WTC11 (cell line): Measurements from ENCODE around the gene DDN. TPM values are rescaled to one million over a fixed set of nuclear protein-coding genes. Genes with fewer than 3 reads are reported as not detected.

Source experiments
- CBFB ChIP-seq: sonication (generic); formaldehyde crosslinking; IDR thresholded peaks from 2 replicates; pipeline ENCODE4 v1.8.1; 2022; ENCODE audit warnings: mild to moderate bottlenecking, low read depth, missing genetic modification reagents
- CREM ChIP-seq: sonication (generic); formaldehyde crosslinking; IDR thresholded peaks from 2 replicates; pipeline ENCODE4 v1.8.1; 2022; ENCODE audit warnings: mild to moderate bottlenecking, missing genetic modification reagents, moderate library complexity
- E2F4 ChIP-seq: sonication (generic); formaldehyde crosslinking; IDR thresholded peaks from 2 replicates; pipeline ENCODE4 v1.8.1; 2022; ENCODE audit warnings: low read depth, mild to moderate bottlenecking, moderate library complexity, missing genetic modification reagents, borderline replicate concordance
- ELF4 ChIP-seq: sonication (generic); formaldehyde crosslinking; IDR thresholded peaks from 2 replicates; pipeline ENCODE4 v1.8.1; 2022; ENCODE audit warnings: low read depth, mild to moderate bottlenecking, moderate library complexity, missing genetic modification reagents
- ERG ChIP-seq: fragments of 250-450 bp; sonication (Bioruptor Pico); IDR thresholded peaks from 2 replicates; pipeline ENCODE4 v1.8.0; 2021; ENCODE audit warnings: mild to moderate bottlenecking
- ETV6 ChIP-seq: sonication (generic); formaldehyde crosslinking; IDR thresholded peaks from 2 replicates; pipeline ENCODE4 v1.8.1; 2022; ENCODE audit warnings: mild to moderate bottlenecking, missing genetic modification reagents
- FOXJ3 ChIP-seq: sonication (generic); formaldehyde crosslinking; IDR thresholded peaks from 2 replicates; pipeline ENCODE4 v1.9.0; 2021; ENCODE audit warnings: missing genetic modification reagents, mild to moderate bottlenecking, borderline replicate concordance
- GTF2I ChIP-seq: fragments of 250-450 bp; sonication (Bioruptor Pico); conservative IDR thresholded peaks from 2 replicates; pipeline ENCODE4 v1.4.0; 2021; ENCODE audit warnings: mild to moderate bottlenecking
- IRF2 ChIP-seq: sonication (generic); formaldehyde crosslinking; IDR thresholded peaks from 2 replicates; pipeline ENCODE4 v1.8.0; 2022; ENCODE audit warnings: low read depth, missing genetic modification reagents, borderline replicate concordance
- MAX ChIP-seq: sonication (generic); formaldehyde crosslinking; IDR thresholded peaks from 2 replicates; pipeline ENCODE4 v1.8.0; 2022; ENCODE audit warnings: mild to moderate bottlenecking, missing genetic modification reagents
- MYBL2 ChIP-seq: sonication (generic); formaldehyde crosslinking; IDR thresholded peaks from 2 replicates; pipeline ENCODE4 v1.8.1; 2023; ENCODE audit warnings: mild to moderate bottlenecking, moderate library complexity, missing genetic modification reagents
- NFATC4 ChIP-seq: fragments of 250-450 bp; sonication (Bioruptor Pico); IDR thresholded peaks from 2 replicates; pipeline ENCODE4 v1.9.0; 2021; ENCODE audit warnings: mild to moderate bottlenecking
- RORB ChIP-seq: fragments of 250-450 bp; sonication (Bioruptor Pico); IDR thresholded peaks from 2 replicates; pipeline ENCODE4 v1.9.0; 2021; ENCODE audit warnings: mild to moderate bottlenecking
- SOX15 ChIP-seq: fragments of 250-450 bp; sonication (Bioruptor Pico); IDR thresholded peaks from 2 replicates; pipeline ENCODE4 v1.9.0; 2021; ENCODE audit warnings: mild to moderate bottlenecking
- ZBTB43 ChIP-seq: sonication (generic); formaldehyde crosslinking; IDR thresholded peaks from 2 replicates; pipeline ENCODE4 v1.8.1; 2023; ENCODE audit warnings: mild to moderate bottlenecking, missing genetic modification reagents
- ZNF219 ChIP-seq: sonication (generic); formaldehyde crosslinking; IDR thresholded peaks from 2 replicates; pipeline ENCODE4 v1.8.0; 2023; ENCODE audit warnings: missing genetic modification reagents, mild to moderate bottlenecking, borderline replicate concordance
- ZNF396 ChIP-seq: fragments of 250-450 bp; sonication (Bioruptor Pico); IDR thresholded peaks from 2 replicates; pipeline ENCODE4 v1.8.0; 2021; ENCODE audit warnings: mild to moderate bottlenecking, moderate library complexity, borderline replicate concordance
- ZNF423 ChIP-seq: fragments of 250-450 bp; sonication (Bioruptor Pico); IDR thresholded peaks from 2 replicates; pipeline ENCODE4 v2.1.2; 2022; ENCODE audit warnings: mild to moderate bottlenecking, moderate library complexity
- ZNF671 ChIP-seq: fragments of 250-450 bp; sonication (Bioruptor Pico); IDR thresholded peaks from 2 replicates; pipeline ENCODE4 v1.8.0; 2021; ENCODE audit warnings: mild to moderate bottlenecking
- total RNA-seq: library from RNA; stranded (reverse); gene quantifications from 3 replicates; pipeline ENCODE4 v1.2.3, GENCODE V29; 2021
- TF ChIP-seq, protein P1 (sequence below): sonication (generic); formaldehyde crosslinking; IDR thresholded peaks from 2 replicates; pipeline ENCODE4 v1.8.0; 2022; ENCODE audit warnings: mild to moderate bottlenecking, missing genetic modification reagents
- TF ChIP-seq, protein P2 (sequence below): sonication (generic); formaldehyde crosslinking; IDR thresholded peaks from 2 replicates; pipeline ENCODE4 v1.8.0; 2023; ENCODE audit warnings: missing genetic modification reagents, mild to moderate bottlenecking, borderline replicate concordance
- TF ChIP-seq, protein P3 (sequence below): sonication (generic); formaldehyde crosslinking; IDR thresholded peaks from 2 replicates; pipeline ENCODE4 v1.8.0; 2022; ENCODE audit warnings: mild to moderate bottlenecking, missing genetic modification reagents
- TF ChIP-seq, protein P4 (sequence below): fragments of 250-450 bp; sonication (Bioruptor Pico); IDR thresholded peaks from 2 replicates; pipeline ENCODE4 v2.1.2; 2022; ENCODE audit warnings: mild to moderate bottlenecking, moderate library complexity
- TF ChIP-seq, protein P5 (sequence below): sonication (generic); formaldehyde crosslinking; IDR thresholded peaks from 2 replicates; pipeline ENCODE4 v1.8.1; 2023; ENCODE audit warnings: mild to moderate bottlenecking, missing genetic modification reagents, moderate library complexity

The DDN gene
- total RNA-seq, 1 experiment from 2014 or later: 0.33 TPM

GRCh38 chr12:48980953-48981756 lies 18.0 kb downstream of the DDN start (continued):
- TF ChIP-seq, protein P1, sequence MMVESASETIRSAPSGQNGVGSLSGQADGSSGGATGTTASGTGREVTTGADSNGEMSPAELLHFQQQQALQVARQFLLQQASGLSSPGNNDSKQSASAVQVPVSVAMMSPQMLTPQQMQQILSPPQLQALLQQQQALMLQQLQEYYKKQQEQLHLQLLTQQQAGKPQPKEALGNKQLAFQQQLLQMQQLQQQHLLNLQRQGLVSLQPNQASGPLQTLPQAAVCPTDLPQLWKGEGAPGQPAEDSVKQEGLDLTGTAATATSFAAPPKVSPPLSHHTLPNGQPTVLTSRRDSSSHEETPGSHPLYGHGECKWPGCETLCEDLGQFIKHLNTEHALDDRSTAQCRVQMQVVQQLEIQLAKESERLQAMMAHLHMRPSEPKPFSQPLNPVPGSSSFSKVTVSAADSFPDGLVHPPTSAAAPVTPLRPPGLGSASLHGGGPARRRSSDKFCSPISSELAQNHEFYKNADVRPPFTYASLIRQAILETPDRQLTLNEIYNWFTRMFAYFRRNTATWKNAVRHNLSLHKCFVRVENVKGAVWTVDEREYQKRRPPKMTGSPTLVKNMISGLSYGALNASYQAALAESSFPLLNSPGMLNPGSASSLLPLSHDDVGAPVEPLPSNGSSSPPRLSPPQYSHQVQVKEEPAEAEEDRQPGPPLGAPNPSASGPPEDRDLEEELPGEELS: no peak; the same call in 1 of the 2 replicates
- no peak for TF ChIP-seq SOX15 (CRISPR knock-in tag)
- TF ChIP-seq FOXJ3 (CRISPR knock-in tag): no peak
- no peak for TF ChIP-seq CREM (CRISPR knock-in tag)
- TF ChIP-seq CBFB: peak; percentile 82; the same call in 1 of the 2 replicates
- TF ChIP-seq, protein P2, sequence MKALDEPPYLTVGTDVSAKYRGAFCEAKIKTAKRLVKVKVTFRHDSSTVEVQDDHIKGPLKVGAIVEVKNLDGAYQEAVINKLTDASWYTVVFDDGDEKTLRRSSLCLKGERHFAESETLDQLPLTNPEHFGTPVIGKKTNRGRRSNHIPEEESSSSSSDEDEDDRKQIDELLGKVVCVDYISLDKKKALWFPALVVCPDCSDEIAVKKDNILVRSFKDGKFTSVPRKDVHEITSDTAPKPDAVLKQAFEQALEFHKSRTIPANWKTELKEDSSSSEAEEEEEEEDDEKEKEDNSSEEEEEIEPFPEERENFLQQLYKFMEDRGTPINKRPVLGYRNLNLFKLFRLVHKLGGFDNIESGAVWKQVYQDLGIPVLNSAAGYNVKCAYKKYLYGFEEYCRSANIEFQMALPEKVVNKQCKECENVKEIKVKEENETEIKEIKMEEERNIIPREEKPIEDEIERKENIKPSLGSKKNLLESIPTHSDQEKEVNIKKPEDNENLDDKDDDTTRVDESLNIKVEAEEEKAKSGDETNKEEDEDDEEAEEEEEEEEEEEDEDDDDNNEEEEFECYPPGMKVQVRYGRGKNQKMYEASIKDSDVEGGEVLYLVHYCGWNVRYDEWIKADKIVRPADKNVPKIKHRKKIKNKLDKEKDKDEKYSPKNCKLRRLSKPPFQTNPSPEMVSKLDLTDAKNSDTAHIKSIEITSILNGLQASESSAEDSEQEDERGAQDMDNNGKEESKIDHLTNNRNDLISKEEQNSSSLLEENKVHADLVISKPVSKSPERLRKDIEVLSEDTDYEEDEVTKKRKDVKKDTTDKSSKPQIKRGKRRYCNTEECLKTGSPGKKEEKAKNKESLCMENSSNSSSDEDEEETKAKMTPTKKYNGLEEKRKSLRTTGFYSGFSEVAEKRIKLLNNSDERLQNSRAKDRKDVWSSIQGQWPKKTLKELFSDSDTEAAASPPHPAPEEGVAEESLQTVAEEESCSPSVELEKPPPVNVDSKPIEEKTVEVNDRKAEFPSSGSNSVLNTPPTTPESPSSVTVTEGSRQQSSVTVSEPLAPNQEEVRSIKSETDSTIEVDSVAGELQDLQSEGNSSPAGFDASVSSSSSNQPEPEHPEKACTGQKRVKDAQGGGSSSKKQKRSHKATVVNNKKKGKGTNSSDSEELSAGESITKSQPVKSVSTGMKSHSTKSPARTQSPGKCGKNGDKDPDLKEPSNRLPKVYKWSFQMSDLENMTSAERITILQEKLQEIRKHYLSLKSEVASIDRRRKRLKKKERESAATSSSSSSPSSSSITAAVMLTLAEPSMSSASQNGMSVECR (CRISPR knock-in tag): no peak
- no peak for TF ChIP-seq ZBTB43 (CRISPR knock-in tag)
- TF ChIP-seq ZNF396 (CRISPR knock-in tag): no peak
- no peak for TF ChIP-seq GTF2I (CRISPR knock-in tag)
- no peak for TF ChIP-seq IRF2 (CRISPR knock-in tag)
- no peak for TF ChIP-seq RORB (CRISPR knock-in tag)
- TF ChIP-seq E2F4 (CRISPR knock-in tag): no peak
- TF ChIP-seq NFATC4 (CRISPR knock-in tag): no peak
- TF ChIP-seq, protein P3, sequence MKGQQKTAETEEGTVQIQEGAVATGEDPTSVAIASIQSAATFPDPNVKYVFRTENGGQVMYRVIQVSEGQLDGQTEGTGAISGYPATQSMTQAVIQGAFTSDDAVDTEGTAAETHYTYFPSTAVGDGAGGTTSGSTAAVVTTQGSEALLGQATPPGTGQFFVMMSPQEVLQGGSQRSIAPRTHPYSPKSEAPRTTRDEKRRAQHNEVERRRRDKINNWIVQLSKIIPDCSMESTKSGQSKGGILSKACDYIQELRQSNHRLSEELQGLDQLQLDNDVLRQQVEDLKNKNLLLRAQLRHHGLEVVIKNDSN: peak; percentile 47; the same call in 1 of the 2 replicates
- TF ChIP-seq MAX (CRISPR knock-in tag): peak; percentile 54
- TF ChIP-seq, protein P4, sequence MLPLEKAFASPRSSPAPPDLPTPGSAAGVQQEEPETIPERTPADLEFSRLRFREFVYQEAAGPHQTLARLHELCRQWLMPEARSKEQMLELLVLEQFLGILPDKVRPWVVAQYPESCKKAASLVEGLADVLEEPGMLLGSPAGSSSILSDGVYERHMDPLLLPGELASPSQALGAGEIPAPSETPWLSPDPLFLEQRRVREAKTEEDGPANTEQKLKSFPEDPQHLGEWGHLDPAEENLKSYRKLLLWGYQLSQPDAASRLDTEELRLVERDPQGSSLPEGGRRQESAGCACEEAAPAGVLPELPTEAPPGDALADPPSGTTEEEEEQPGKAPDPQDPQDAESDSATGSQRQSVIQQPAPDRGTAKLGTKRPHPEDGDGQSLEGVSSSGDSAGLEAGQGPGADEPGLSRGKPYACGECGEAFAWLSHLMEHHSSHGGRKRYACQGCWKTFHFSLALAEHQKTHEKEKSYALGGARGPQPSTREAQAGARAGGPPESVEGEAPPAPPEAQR (CRISPR knock-in tag): no peak
- TF ChIP-seq, protein P5, sequence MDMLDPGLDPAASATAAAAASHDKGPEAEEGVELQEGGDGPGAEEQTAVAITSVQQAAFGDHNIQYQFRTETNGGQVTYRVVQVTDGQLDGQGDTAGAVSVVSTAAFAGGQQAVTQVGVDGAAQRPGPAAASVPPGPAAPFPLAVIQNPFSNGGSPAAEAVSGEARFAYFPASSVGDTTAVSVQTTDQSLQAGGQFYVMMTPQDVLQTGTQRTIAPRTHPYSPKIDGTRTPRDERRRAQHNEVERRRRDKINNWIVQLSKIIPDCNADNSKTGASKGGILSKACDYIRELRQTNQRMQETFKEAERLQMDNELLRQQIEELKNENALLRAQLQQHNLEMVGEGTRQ (CRISPR knock-in tag): 0 out of 2 replicates have a peak, but pooled peaks have one; percentile 24
- TF ChIP-seq ERG (CRISPR knock-in tag): no peak
- TF ChIP-seq MYBL2 (CRISPR knock-in tag): no peak
- no peak for TF ChIP-seq ETV6 (CRISPR knock-in tag)
- TF ChIP-seq ELF4 (CRISPR knock-in tag): no peak
- no peak for TF ChIP-seq ZNF423
- no peak for TF ChIP-seq ZNF671 (CRISPR knock-in tag)
- no peak for TF ChIP-seq ZNF219 (CRISPR knock-in tag)
